BLaER1 treated with 17β-estradiol and CSF1 and Interleukin-3, amounts not matched to agents 10 nM and 100 nM (cell line): ENCODE data around the gene RPL37A.

Source experiments
- H3K27ac ChIP-seq, 11 experiments: shearing (Covaris generic); formaldehyde crosslinking; 2 replicates each; pipeline ENCODE4 v1.8.1; 2022
- H3K27me3 ChIP-seq, 11 experiments: shearing (Covaris generic); formaldehyde crosslinking; 2 replicates each; pipeline ENCODE4 v1.8.1; 2022
- H3K36me3 ChIP-seq, 11 experiments: shearing (Covaris generic); formaldehyde crosslinking; 2 replicates each; pipeline ENCODE4 v1.8.1; 2022
- H3K4me1 ChIP-seq, 10 experiments: shearing (Covaris generic); formaldehyde crosslinking; 2 replicates each; pipeline ENCODE4 v1.8.1; 2022
- H3K4me2 ChIP-seq, 11 experiments: shearing (Covaris generic); formaldehyde crosslinking; 2 replicates each; pipeline ENCODE4 v1.8.1; 2022
- H3K4me3 ChIP-seq, 10 experiments: shearing (Covaris generic); formaldehyde crosslinking; 2 replicates each; pipeline ENCODE4 v1.8.1; 2022
- H3K9ac ChIP-seq, 11 experiments: shearing (Covaris generic); formaldehyde crosslinking; 2 replicates each; pipeline ENCODE4 v1.8.1; 2022
- H3K9me3 ChIP-seq, 11 experiments: shearing (Covaris generic); formaldehyde crosslinking; replicated peaks in 1 of 11; 2 replicates each; pipeline ENCODE4 v1.8.1; 2022
- H4K20me1 ChIP-seq, 11 experiments: shearing (Covaris generic); formaldehyde crosslinking; 2 replicates each; pipeline ENCODE4 v1.8.1; 2022
- Cebpa-rat ChIP-seq, 11 experiments: shearing (Covaris generic); IDR thresholded peaks; 2 replicates each; pipeline ENCODE4 v1.8.1; 2022

RPL37A gene

GRCh38 chr2:216498379-216499352 lies at the start of gene RPL37A:
Gene RPL37A (plus strand): TSS chr2:216498844. CDS start chr2:216498875, 31 bp downstream.
- peaks cover 40 to 48% (median 44%) of the 10 kb centered on the region in 11 experiments for H4K20me1 ChIP-seq
- H3K4me1 ChIP-seq = peaks cover 68 to 83% (median 77%) of the 10 kb centered on the region in 10 experiments
- peak within 1 kb of the TSS; percentile 84 to 96 (median 92) for H3K4me2 ChIP-seq
- H3K4me3 ChIP-seq = peak within 1 kb of the TSS; percentile 72 to 98 (median 86)
- no peak for TF ChIP-seq Cebpa-rat (IDR thresholded peaks at IDR 0.05)
- H3K27me3 ChIP-seq = no peaks in the 10 kb centered on the region
- H3K27ac ChIP-seq = peak within 1 kb of the TSS; percentile 87 to 98 (median 96)
- H3K36me3 ChIP-seq = peaks cover 43 to 47% (median 46%) of the 10 kb centered on the region in 11 experiments
- H3K9me3 ChIP-seq = no peaks in the 10 kb centered on the region
- peak within 1 kb of the TSS; percentile 94 to 99 (median 98) for H3K9ac ChIP-seq

GRCh38 chr2:216450346-216450745 lies 48.3 kb upstream of the RPL37A start:
- Histone ChIP-seq H3K9ac (no peak overlapping the region), H3K27me3 (no peaks in the 10 kb centered on the region), H3K4me3 (no peak overlapping the region), H3K9me3 (peaks cover 16 to 35% (median 24%) of the 10 kb centered on the region in 11 experiments), H3K36me3 (peaks cover 88 to 100% (median 98%) of the 10 kb centered on the region in 11 experiments), H3K4me1 (peaks cover 0 to 9% (median 0%) of the 10 kb centered on the region in 10 experiments; a peak in 4 of 20 replicates), H3K27ac (no peak overlapping the region), H3K4me2 (no peak overlapping the region), H4K20me1 (no peaks in the 10 kb centered on the region)
- TF ChIP-seq Cebpa-rat (IDR thresholded peaks at IDR 0.05) = no peak

GRCh38 chr2:216450784-216451183 lies 47.9 kb upstream of the RPL37A start:
- Histone ChIP-seq H3K4me3 (no peak overlapping the region), H3K4me1 (peaks cover 0 to 7% (median 0%) of the 10 kb centered on the region in 10 experiments; a peak in 4 of 20 replicates), H3K4me2 (no peak overlapping the region), H4K20me1 (no peaks in the 10 kb centered on the region), H3K9ac (no peak overlapping the region), H3K27me3 (no peaks in the 10 kb centered on the region), H3K27ac (no peak overlapping the region), H3K9me3 (peaks cover 17 to 37% (median 27%) of the 10 kb centered on the region in 11 experiments), H3K36me3 (peaks cover 90 to 99% (median 97%) of the 10 kb centered on the region in 11 experiments)
- no peak for TF ChIP-seq Cebpa-rat (IDR thresholded peaks at IDR 0.05)

GRCh38 chr2:216453955-216454614 lies 44.6 kb upstream of the RPL37A start:
- H3K4me3 ChIP-seq = no peak overlapping the region
- H3K4me1 ChIP-seq = no peaks in the 10 kb centered on the region
- peaks cover 59 to 67% (median 65%) of the 10 kb centered on the region in 11 experiments for H3K36me3 ChIP-seq
- peak in 3 of 11 experiments; percentile 12 to 38 (median 18); a peak in 3 of 22 replicates for TF ChIP-seq Cebpa-rat (IDR thresholded peaks at IDR 0.05)
- H3K9me3 ChIP-seq = peaks cover 8 to 19% (median 17%) of the 10 kb centered on the region in 11 experiments
- H3K27ac ChIP-seq = no peak overlapping the region
- H3K9ac ChIP-seq = no peak overlapping the region
- H3K4me2 ChIP-seq = no peak overlapping the region
- H4K20me1 ChIP-seq = no peaks in the 10 kb centered on the region
- no peaks in the 10 kb centered on the region for H3K27me3 ChIP-seq

GRCh38 chr2:216463148-216463547 lies 35.5 kb upstream of the RPL37A start:
- Histone ChIP-seq H3K36me3 (peaks cover 16 to 61% (median 39%) of the 10 kb centered on the region in 11 experiments; a peak in 19 of 22 replicates), H3K27me3 (no peaks in the 10 kb centered on the region), H3K27ac (no peak overlapping the region), H4K20me1 (no peaks in the 10 kb centered on the region), H3K9ac (no peak overlapping the region), H3K9me3 (no peaks in the 10 kb centered on the region), H3K4me1 (no peaks in the 10 kb centered on the region), H3K4me3 (no peak overlapping the region), H3K4me2 (no peak overlapping the region)
- no peak for TF ChIP-seq Cebpa-rat (IDR thresholded peaks at IDR 0.05)

- no peak overlapping the region for H3K27ac ChIP-seq
- no peak overlapping the region for H3K9ac ChIP-seq
- no peaks in the 10 kb centered on the region for H4K20me1 ChIP-seq
- no peak overlapping the region for H3K4me3 ChIP-seq
- H3K4me2 ChIP-seq = no peak overlapping the region
- H3K4me1 ChIP-seq = no peaks in the 10 kb centered on the region
- no peak for TF ChIP-seq Cebpa-rat (IDR thresholded peaks at IDR 0.05)
- peaks cover 16 to 71% (median 49%) of the 10 kb centered on the region in 11 experiments; a peak in 19 of 22 replicates for H3K36me3 ChIP-seq
- H3K9me3 ChIP-seq = no peaks in the 10 kb centered on the region
- no peaks in the 10 kb centered on the region for H3K27me3 ChIP-seq
Measured at GRCh38 chr2:216464104-216464720, 34.4 kb upstream of the RPL37A start.

GRCh38 chr2:216465579-216466195 lies 33.0 kb upstream of the RPL37A start:
- no peak for TF ChIP-seq Cebpa-rat (IDR thresholded peaks at IDR 0.05)
- peaks cover 24 to 86% (median 61%) of the 10 kb centered on the region in 11 experiments; a peak in 20 of 22 replicates for H3K36me3 ChIP-seq

GRCh38 chr2:216467845-216468244 lies 30.8 kb upstream of the RPL37A start:
- no peaks in the 10 kb centered on the region for H3K4me1 ChIP-seq
- no peak overlapping the region for H3K27ac ChIP-seq
- H3K27me3 ChIP-seq = no peaks in the 10 kb centered on the region
- no peak overlapping the region for H3K4me3 ChIP-seq
- no peak overlapping the region for H3K4me2 ChIP-seq
- H3K9me3 ChIP-seq = no peaks in the 10 kb centered on the region
- H4K20me1 ChIP-seq = no peaks in the 10 kb centered on the region
- no peak overlapping the region for H3K9ac ChIP-seq
- TF ChIP-seq Cebpa-rat (IDR thresholded peaks at IDR 0.05) = peak in 3 of 11 experiments; percentile 25 to 62 (median 46); a peak in 2 of 22 replicates
- H3K36me3 ChIP-seq = peaks cover 29 to 93% (median 66%) of the 10 kb centered on the region in 11 experiments; a peak in 21 of 22 replicates

More at GRCh38 chr2:216465579-216466195, 33.0 kb upstream of the RPL37A start:
- Histone ChIP-seq H3K4me1 (no peaks in the 10 kb centered on the region), H3K4me2 (no peak overlapping the region), H3K27me3 (no peaks in the 10 kb centered on the region), H4K20me1 (no peaks in the 10 kb centered on the region), H3K27ac (no peak overlapping the region), H3K4me3 (no peak overlapping the region), H3K9me3 (no peaks in the 10 kb centered on the region), H3K9ac (no peak overlapping the region)
